H9 (cell line): Measurements from ENCODE around the gene CELF4. TPM values are rescaled to one million over a fixed set of nuclear protein-coding genes. Genes with fewer than 3 reads are reported as not detected.
A peak's percentile ranks its signal among the peaks of the same experiment; 100 is the strongest.

Experiments
- DNase-seq: peaks from one replicate; pipeline ENCODE4 v3.0.0-alpha.2; 2017
- H2AFZ ChIP-seq: one replicate; pipeline ENCODE4 v1.6.1; 2013; ENCODE audit warnings: mild to moderate bottlenecking, low read length, control low read depth, moderate library complexity
- H2AK5ac ChIP-seq: 2 replicates; pipeline ENCODE4 v1.6.1; 2013; ENCODE audit warnings: low read length, control low read depth, mixed read lengths; ENCODE audit not compliant: insufficient read length
- H2BK120ac ChIP-seq: one replicate; pipeline ENCODE4 v1.6.1; 2013; ENCODE audit warnings: low read depth, mild to moderate bottlenecking, low read length, control low read depth, inconsistent platforms; ENCODE audit not compliant: poor library complexity, severe bottlenecking
- H2BK12ac ChIP-seq: 2 replicates; pipeline ENCODE4 v1.6.1; 2013; ENCODE audit warnings: low read length, control low read depth, mixed read lengths, low read depth; ENCODE audit not compliant: insufficient read length
- H2BK15ac ChIP-seq: 2 replicates; pipeline ENCODE4 v1.6.1; 2013; ENCODE audit warnings: low read depth, low read length, control low read depth
- H2BK20ac ChIP-seq: one replicate; pipeline ENCODE4 v1.6.1; 2013; ENCODE audit warnings: low read depth, mild to moderate bottlenecking, low read length, control low read depth, inconsistent platforms; ENCODE audit not compliant: poor library complexity, severe bottlenecking
- H2BK5ac ChIP-seq: 2 replicates; pipeline ENCODE4 v1.6.1; 2013; ENCODE audit warnings: low read length, control low read depth, mixed read lengths; ENCODE audit not compliant: insufficient read length
- H3K14ac ChIP-seq: 2 replicates; pipeline ENCODE4 v1.6.1; 2013; ENCODE audit warnings: low read length, control low read depth; ENCODE audit not compliant: insufficient read depth
- H3K18ac ChIP-seq: 2 replicates; pipeline ENCODE4 v1.6.1; 2013; ENCODE audit warnings: low read depth, mild to moderate bottlenecking, mixed read lengths, low read length, control low read depth; ENCODE audit not compliant: insufficient read length
- H3K23ac ChIP-seq: 2 replicates; pipeline ENCODE4 v1.6.1; 2013; ENCODE audit warnings: low read length, control low read depth, mixed read lengths, low read depth; ENCODE audit not compliant: insufficient read length
- H3K23me2 ChIP-seq: 2 replicates; pipeline ENCODE4 v1.6.1; 2013; ENCODE audit warnings: low read depth, mild to moderate bottlenecking, mixed read lengths, low read length, control low read depth; ENCODE audit not compliant: insufficient read length, poor library complexity, severe bottlenecking
- H3K27ac ChIP-seq: 2 replicates; pipeline ENCODE4 v1.5.1; 2013; ENCODE audit warnings: low read length, control low read depth, mixed read lengths, low read depth; ENCODE audit not compliant: insufficient read length
- H3K27me3 ChIP-seq: 2 replicates; pipeline ENCODE4 v1.6.1; 2013; ENCODE audit warnings: low read length, control low read depth, inconsistent platforms; ENCODE audit not compliant: insufficient read depth
- H3K4ac ChIP-seq: 2 replicates; pipeline ENCODE4 v1.6.1; 2013; ENCODE audit warnings: low read depth, mild to moderate bottlenecking, control low read depth, inconsistent platforms, low read length, moderate library complexity
- H3K4me1 ChIP-seq: 2 replicates; pipeline ENCODE4 v1.6.1; 2013; ENCODE audit warnings: low read length, control low read depth, inconsistent platforms; ENCODE audit not compliant: insufficient read depth
- H3K4me2 ChIP-seq: 2 replicates; pipeline ENCODE4 v1.6.1; 2013; ENCODE audit warnings: low read length, control low read depth, mixed read lengths; ENCODE audit not compliant: insufficient read length, insufficient read depth
- H3K56ac ChIP-seq: 2 replicates; pipeline ENCODE4 v1.6.1; 2013; ENCODE audit warnings: low read depth, mild to moderate bottlenecking, mixed read lengths, low read length, control low read depth; ENCODE audit not compliant: insufficient read length
- H3K79me1 ChIP-seq: 2 replicates; pipeline ENCODE4 v1.6.1; 2013; ENCODE audit warnings: low read depth, mild to moderate bottlenecking, moderate library complexity, low read length, control low read depth, inconsistent platforms; ENCODE audit not compliant: insufficient read depth, poor library complexity, severe bottlenecking
- H3K79me2 ChIP-seq: 2 replicates; pipeline ENCODE4 v1.6.1; 2013; ENCODE audit warnings: low read length, control low read depth, inconsistent platforms; ENCODE audit not compliant: insufficient read depth
- H3K9ac ChIP-seq: 2 replicates; pipeline ENCODE4 v1.6.1; 2013; ENCODE audit warnings: low read length, control low read depth, mixed read lengths; ENCODE audit not compliant: insufficient read length; ENCODE audit errors: extremely low read depth
- H3K9me3 ChIP-seq: one replicate; pipeline ENCODE4 v1.6.1; 2013; ENCODE audit warnings: low read depth, low read length, inconsistent platforms; ENCODE audit not compliant: control insufficient read depth
- H3T11ph ChIP-seq: one replicate; pipeline ENCODE4 v1.6.1; 2013; ENCODE audit warnings: mild to moderate bottlenecking, low read length, control low read depth, inconsistent platforms
- H4K20me1 ChIP-seq: one replicate; pipeline ENCODE4 v1.6.1; 2013; ENCODE audit not compliant: control insufficient read depth, insufficient read length, insufficient read depth
- H4K5ac ChIP-seq: 2 replicates; pipeline ENCODE4 v1.6.1; 2013; ENCODE audit warnings: low read depth, mild to moderate bottlenecking, mixed read lengths, low read length, control low read depth; ENCODE audit not compliant: insufficient read length
- H4K8ac ChIP-seq: replicated peaks from 2 replicates; pipeline ENCODE4 v1.6.1; 2013; ENCODE audit warnings: low read length, control low read depth, mixed read lengths, low read depth; ENCODE audit not compliant: insufficient read length
- H4K91ac ChIP-seq: 2 replicates; pipeline ENCODE4 v1.6.1; 2013; ENCODE audit warnings: low read depth, mild to moderate bottlenecking, moderate library complexity, mixed read lengths, low read length, control low read depth; ENCODE audit not compliant: insufficient read length
- H3K27ac Mint-ChIP-seq, 3 experiments: 2 replicates in 2 of 3; 3 replicates in 1 of 3; pipeline ENCODE4 v1.8.0; 2020 to 2021; ENCODE audit warnings: mixed read lengths in 3 of 3, mild to moderate bottlenecking in 1 of 3, moderate library complexity in 1 of 3
- H3K27me3 Mint-ChIP-seq: 2 replicates; pipeline ENCODE4 v1.8.0; 2021; ENCODE audit warnings: low read depth, mild to moderate bottlenecking, moderate library complexity, mixed read lengths
- H3K36me3 Mint-ChIP-seq, 3 experiments: 2 replicates in 2 of 3; 3 replicates in 1 of 3; pipeline ENCODE4 v1.8.0; 2020 to 2021; ENCODE audit warnings: low read depth in 3 of 3, mixed read lengths in 3 of 3; ENCODE audit not compliant: insufficient read depth in 1 of 3
- H3K4me1 Mint-ChIP-seq, 2 experiments: 2 replicates each; pipeline ENCODE4 v1.8.0; 2020; ENCODE audit warnings: mixed read lengths in 2 of 2
- H3K4me3 Mint-ChIP-seq, 2 experiments: 2 replicates in 1 of 2; 3 replicates in 1 of 2; pipeline ENCODE4 v1.8.0; 2020 to 2021; ENCODE audit warnings: mild to moderate bottlenecking in 2 of 2, mixed read lengths in 2 of 2, moderate library complexity in 1 of 2
- H3K9me3 Mint-ChIP-seq, 2 experiments: 2 replicates in 1 of 2; 3 replicates in 1 of 2; pipeline ENCODE4 v1.8.0; 2020; ENCODE audit warnings: mild to moderate bottlenecking in 2 of 2, mixed read lengths in 2 of 2, moderate library complexity in 1 of 2
- WGBS: extraction: QIAGEN DNeasy Blood & Tissue Kit; methylation state at CpG from one replicate; pipeline ENCODE4 v1.1.7; 2013; ENCODE audit warnings: missing lambda C conversion rate, low lambda C conversion rate, mixed read lengths; ENCODE audit not compliant: insufficient read length; ENCODE audit errors: extremely low coverage; 5-methylcytosine and 5-hydroxymethylcytosine counted together
- total RNA-seq: library from RNA; stranded (reverse); gene quantifications from 2 replicates; pipeline ENCODE4 v1.2.1, GENCODE V29; 2021
- TF ChIP-seq, protein P1 (sequence below): fragments of 200-600 bp; sonication (generic); conservative IDR thresholded peaks from 3 replicates; pipeline ENCODE4 v1.8.0; 2021; ENCODE audit warnings: antibody characterized with exemption, mild to moderate bottlenecking

Gene CELF4
- total RNA-seq, 1 experiment from 2014 or later, result 1.1 TPM

DNA sequence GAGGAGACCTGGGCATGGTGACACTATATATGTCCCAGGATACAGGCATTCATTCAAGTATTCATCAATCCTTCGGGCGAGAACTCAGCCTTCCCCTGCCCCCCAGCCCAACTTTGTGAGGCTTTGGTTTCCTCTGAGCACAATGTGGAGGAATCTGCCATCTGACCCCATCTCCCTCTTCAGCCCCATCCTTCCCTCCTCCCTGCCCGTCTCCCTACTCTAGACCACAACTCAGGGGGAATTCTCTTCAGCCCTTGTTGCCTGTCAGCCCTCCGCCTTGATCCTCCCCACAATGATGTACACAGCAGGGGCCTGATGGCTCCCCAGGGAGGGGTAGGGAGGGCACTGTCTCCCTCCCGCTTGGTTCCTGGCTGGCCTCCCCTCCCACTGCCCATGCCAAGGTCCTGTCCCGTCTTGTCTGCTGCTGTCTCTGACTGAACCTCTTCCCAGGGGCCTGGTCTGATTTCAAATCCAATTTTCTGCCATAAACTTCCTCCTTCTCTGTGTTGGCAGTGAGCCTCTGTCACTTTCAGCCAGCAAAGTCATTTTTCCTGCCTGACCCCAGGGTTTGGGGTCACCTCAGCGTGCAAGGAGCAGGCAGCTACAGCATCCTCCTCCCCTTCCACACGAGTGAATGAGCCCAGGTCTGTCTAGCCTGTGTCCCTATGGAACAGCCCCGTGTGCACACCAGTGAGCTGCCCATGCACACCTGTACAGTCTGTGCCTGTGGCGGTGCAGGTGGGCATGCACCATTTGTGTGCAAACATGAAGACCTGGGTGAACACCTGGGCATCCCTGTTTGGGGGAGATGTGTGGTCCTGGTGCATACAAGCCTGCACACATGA, 197.3 kb downstream of the CELF4 start:
- H3K18ac ChIP-seq, result no peak overlapping the region
- no peak overlapping the region for H2AFZ ChIP-seq
- no peak overlapping the region for H3K4ac ChIP-seq
- Mint-ChIP-seq H3K27me3 (peaks cover 97% of the 10 kb centered on the region), H3K4me3 (no peak overlapping the region), H3K9me3 (no peaks in the 10 kb centered on the region; a peak in 1 of 5 replicates), H3K36me3 (no peaks in the 10 kb centered on the region), H3K4me1 (peaks cover 18 to 27% of the 10 kb centered on the region in 2 experiments), H3K27ac (no peak overlapping the region)
- TF ChIP-seq, protein P1, sequence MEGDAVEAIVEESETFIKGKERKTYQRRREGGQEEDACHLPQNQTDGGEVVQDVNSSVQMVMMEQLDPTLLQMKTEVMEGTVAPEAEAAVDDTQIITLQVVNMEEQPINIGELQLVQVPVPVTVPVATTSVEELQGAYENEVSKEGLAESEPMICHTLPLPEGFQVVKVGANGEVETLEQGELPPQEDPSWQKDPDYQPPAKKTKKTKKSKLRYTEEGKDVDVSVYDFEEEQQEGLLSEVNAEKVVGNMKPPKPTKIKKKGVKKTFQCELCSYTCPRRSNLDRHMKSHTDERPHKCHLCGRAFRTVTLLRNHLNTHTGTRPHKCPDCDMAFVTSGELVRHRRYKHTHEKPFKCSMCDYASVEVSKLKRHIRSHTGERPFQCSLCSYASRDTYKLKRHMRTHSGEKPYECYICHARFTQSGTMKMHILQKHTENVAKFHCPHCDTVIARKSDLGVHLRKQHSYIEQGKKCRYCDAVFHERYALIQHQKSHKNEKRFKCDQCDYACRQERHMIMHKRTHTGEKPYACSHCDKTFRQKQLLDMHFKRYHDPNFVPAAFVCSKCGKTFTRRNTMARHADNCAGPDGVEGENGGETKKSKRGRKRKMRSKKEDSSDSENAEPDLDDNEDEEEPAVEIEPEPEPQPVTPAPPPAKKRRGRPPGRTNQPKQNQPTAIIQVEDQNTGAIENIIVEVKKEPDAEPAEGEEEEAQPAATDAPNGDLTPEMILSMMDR, result no peak
- no peaks in the 10 kb centered on the region for H4K20me1 ChIP-seq
- peak overlapping the region; percentile 48; the same call in 1 of the 2 replicates for H3K14ac ChIP-seq
- H4K8ac ChIP-seq, result no peak overlapping the region
- no peak overlapping the region for H3K9ac ChIP-seq
- H2BK20ac ChIP-seq, result no peak overlapping the region
- no peak overlapping the region for H3T11ph ChIP-seq
- no peak overlapping the region for H3K27ac ChIP-seq
- no peak overlapping the region for H4K5ac ChIP-seq
- no peak for DNase-seq
- H2BK5ac ChIP-seq, result no peak overlapping the region
- no peaks in the 10 kb centered on the region for H3K9me3 ChIP-seq
- no peak overlapping the region for H2BK120ac ChIP-seq
- H2AK5ac ChIP-seq, result no peak overlapping the region
- no peaks in the 10 kb centered on the region for H3K79me2 ChIP-seq
- H2BK15ac ChIP-seq, result no peak overlapping the region
- no peaks in the 10 kb centered on the region for H3K79me1 ChIP-seq
- no peak overlapping the region for H3K23ac ChIP-seq
- H3K27me3 ChIP-seq, result peaks cover 24% of the 10 kb centered on the region; the same call in 1 of the 2 replicates
- H3K23me2 ChIP-seq, result no peaks in the 10 kb centered on the region
- H3K4me2 ChIP-seq, result no peak overlapping the region
- H2BK12ac ChIP-seq, result no peak overlapping the region
- no peak overlapping the region for H3K56ac ChIP-seq
- no CpG with 5 or more reads among the region's 10 CpGs for WGBS
- H3K4me1 ChIP-seq, result no peaks in the 10 kb centered on the region; the same call in 1 of the 2 replicates
- H4K91ac ChIP-seq, result no peak overlapping the region
